AG04450 (cell line): ENCODE data around the gene UBTD1. TPM values are rescaled to one million over a fixed set of nuclear protein-coding genes. Genes with fewer than 3 reads are reported as not detected.

Experiments used
- CTCF ChIA-PET: fragments of 300-600, 350-600 bp; formaldehyde crosslinking; extraction: SDS; loops from one replicate; lab custom pipeline; 2022; ENCODE audit warnings: antibody characterized with exemption, inconsistent platforms; lab: Charles Lee
- POLR2A ChIA-PET: fragments of 350-600 bp; formaldehyde crosslinking; extraction: SDS; loops from one replicate; lab custom pipeline; 2021; ENCODE audit warnings: antibody characterized with exemption, inconsistent platforms; lab: Yijun Ruan, JAX
- DNase-seq: peaks from one replicate; pipeline ENCODE4 v3.0.0-alpha.2; 2011; ENCODE audit warnings: low read depth, low spot score
- H3K27ac ChIP-seq: one replicate; pipeline ENCODE4 v1.5.1; 2012; ENCODE audit warnings: low read depth, low read length, control low read depth
- H3K27me3 ChIP-seq: one replicate; pipeline ENCODE4 v1.6.0; 2012; ENCODE audit warnings: low read length; ENCODE audit not compliant: control insufficient read depth, insufficient read depth
- H3K4me3 ChIP-seq: 2 replicates; pipeline ENCODE4 v1.5.1; 2011; ENCODE audit warnings: mild to moderate bottlenecking, low read depth, low read length, control low read depth
- H3K9me3 ChIP-seq: 2 replicates; pipeline ENCODE4 v1.5.1; 2012; ENCODE audit warnings: low read length; ENCODE audit not compliant: control insufficient read depth, insufficient read depth
- polyA plus RNA-seq: library from polyadenylated mRNA; depleted of rRNA; stranded (reverse); fragments of >200 nt; gene quantifications from 2 replicates; pipeline ENCODE4 v1.2.3, GENCODE V29; 2011
- TF ChIP-seq, protein P1 (sequence below): IDR thresholded peaks from 2 replicates; pipeline ENCODE4 v1.5.1; 2011; ENCODE audit warnings: low read depth, low read length, control low read depth, inconsistent platforms

UBTD1 gene
- polyA plus RNA-seq, 1 experiment, result 15.5 TPM

DNA sequence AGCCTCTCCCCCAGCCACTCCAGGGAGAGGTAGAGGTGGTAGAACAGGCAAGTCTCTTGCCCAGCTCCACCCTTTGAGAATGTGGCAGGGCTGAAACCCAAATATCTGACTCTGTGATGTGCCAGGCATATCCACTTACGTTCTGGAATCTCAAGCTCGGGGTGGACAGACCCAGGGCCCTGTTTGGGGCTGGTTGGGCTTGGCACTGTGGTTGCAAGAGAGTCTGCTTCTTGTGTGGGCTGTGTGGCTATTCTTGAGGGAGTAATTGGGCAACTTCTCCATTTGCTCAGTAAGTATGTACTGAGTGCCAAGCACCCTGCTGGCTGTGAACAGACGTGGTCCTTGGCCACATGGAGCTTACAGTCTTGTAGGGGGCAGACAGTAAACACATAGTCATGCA is 4.7 kb downstream of the UBTD1 start:
- Histone ChIP-seq H3K27ac (peak overlapping the region; percentile 11), H3K9me3 (no peaks in the 10 kb centered on the region; the same call in 1 of the 2 replicates), H3K27me3 (no peaks in the 10 kb centered on the region), H3K4me3 (no peak overlapping the region)
- ChIA-PET CTCF (interaction anchor here (1.2 kb wide), 1 partner anchor 31 kb away, joined by 3 read pairs; no protein-coding TSS in a partner anchor), POLR2A (no interaction called here)
- TF ChIP-seq, protein P1, sequence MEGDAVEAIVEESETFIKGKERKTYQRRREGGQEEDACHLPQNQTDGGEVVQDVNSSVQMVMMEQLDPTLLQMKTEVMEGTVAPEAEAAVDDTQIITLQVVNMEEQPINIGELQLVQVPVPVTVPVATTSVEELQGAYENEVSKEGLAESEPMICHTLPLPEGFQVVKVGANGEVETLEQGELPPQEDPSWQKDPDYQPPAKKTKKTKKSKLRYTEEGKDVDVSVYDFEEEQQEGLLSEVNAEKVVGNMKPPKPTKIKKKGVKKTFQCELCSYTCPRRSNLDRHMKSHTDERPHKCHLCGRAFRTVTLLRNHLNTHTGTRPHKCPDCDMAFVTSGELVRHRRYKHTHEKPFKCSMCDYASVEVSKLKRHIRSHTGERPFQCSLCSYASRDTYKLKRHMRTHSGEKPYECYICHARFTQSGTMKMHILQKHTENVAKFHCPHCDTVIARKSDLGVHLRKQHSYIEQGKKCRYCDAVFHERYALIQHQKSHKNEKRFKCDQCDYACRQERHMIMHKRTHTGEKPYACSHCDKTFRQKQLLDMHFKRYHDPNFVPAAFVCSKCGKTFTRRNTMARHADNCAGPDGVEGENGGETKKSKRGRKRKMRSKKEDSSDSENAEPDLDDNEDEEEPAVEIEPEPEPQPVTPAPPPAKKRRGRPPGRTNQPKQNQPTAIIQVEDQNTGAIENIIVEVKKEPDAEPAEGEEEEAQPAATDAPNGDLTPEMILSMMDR, result no peak
- DNase-seq, result no peak

GRCh38 chr10:97505152-97505551 is 6.4 kb downstream of the UBTD1 start:
- ChIA-PET POLR2A (no interaction called here), CTCF (interaction anchor here (1.6 kb wide), 1 partner anchor 41 kb away, joined by 5 read pairs; no protein-coding TSS in a partner anchor)
- DNase-seq, result no peak
- no peaks in the 10 kb centered on the region for H3K27me3 ChIP-seq
- H3K27ac ChIP-seq, result no peak overlapping the region
- TF ChIP-seq, protein P1, result no peak
- no peak overlapping the region for H3K4me3 ChIP-seq
- H3K9me3 ChIP-seq, result no peaks in the 10 kb centered on the region

DNA sequence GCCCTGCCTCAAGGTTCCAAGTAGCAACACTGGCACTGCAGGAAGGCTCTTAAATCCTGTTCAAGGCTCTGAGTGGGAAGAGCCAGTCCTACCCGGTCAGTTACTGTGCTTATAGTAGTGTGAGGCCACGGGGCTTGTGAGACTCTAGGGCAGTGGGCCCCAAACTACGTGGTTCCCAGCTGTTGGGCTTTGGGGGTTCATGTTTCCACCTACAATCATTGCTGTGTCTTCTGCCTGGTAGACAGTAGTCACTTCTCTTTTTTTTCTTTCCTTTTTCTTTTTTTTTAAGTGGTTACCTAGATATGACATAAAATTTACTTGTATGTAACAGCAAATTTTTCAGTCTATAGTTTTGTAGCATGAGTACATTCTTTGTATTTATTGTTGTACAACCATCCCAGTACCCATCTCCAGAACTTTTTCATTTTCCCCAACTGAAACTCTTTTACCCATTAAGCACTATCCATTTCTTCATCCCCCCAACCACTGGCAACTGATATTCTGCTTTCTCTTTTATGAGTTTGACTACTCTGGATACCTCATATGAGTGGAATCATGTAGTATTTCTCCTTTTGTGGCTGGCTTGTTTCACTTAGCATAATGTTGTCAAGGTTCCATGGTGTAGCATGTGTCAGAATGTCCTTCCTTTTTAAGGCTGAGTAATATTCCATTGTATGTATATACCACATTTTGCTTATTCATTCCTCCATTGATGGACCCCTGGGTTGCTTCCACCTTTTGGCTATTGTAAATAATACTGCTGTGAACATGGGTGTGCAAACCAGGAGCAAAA is 7.7 kb downstream of the UBTD1 start:
- ChIA-PET POLR2A (no interaction called here), CTCF (no interaction called here)
- Histone ChIP-seq H3K27ac (no peak overlapping the region), H3K27me3 (no peaks in the 10 kb centered on the region), H3K9me3 (no peaks in the 10 kb centered on the region), H3K4me3 (no peak overlapping the region)
- no peak for DNase-seq
- TF ChIP-seq, protein P1, result no peak

GRCh38 chr10:97508342-97508741 is 9.6 kb downstream of the UBTD1 start:
- Histone ChIP-seq H3K27ac (no peak overlapping the region), H3K9me3 (no peaks in the 10 kb centered on the region), H3K4me3 (no peak overlapping the region), H3K27me3 (no peaks in the 10 kb centered on the region)
- TF ChIP-seq, protein P1, result no peak
- POLR2A ChIA-PET, result interaction anchor here (1.0 kb wide), 1 partner anchor 9 kb away, joined by 3 read pairs; no protein-coding TSS in a partner anchor
- CTCF ChIA-PET, result interaction anchor here (0.7 kb wide), 1 partner anchor 9 kb away, joined by 3 read pairs; no protein-coding TSS in a partner anchor
- no peak for DNase-seq

- no peak for DNase-seq
- Histone ChIP-seq H3K27me3 (no peaks in the 10 kb centered on the region), H3K9me3 (no peaks in the 10 kb centered on the region), H3K27ac (no peak overlapping the region), H3K4me3 (no peak overlapping the region)
- POLR2A ChIA-PET, result no interaction called here
- TF ChIP-seq, protein P1, result no peak
- CTCF ChIA-PET, result no interaction called here
These were observed 10.5 kb downstream of the UBTD1 start for GRCh38 chr10:97509120-97509680.
